Mesenchymal stem cell (in vitro differentiated cells and primary cell): Measurements from ENCODE around the gene PLCL1.

Experiments
- DNase-seq: peaks from one replicate; pipeline ENCODE4 v3.0.0-alpha.2; 2013
- H2AFZ ChIP-seq: one replicate; pipeline ENCODE4 v1.6.1; 2013; ENCODE audit warnings: low read depth, mild to moderate bottlenecking, control low read depth, inconsistent platforms, low read length, moderate library complexity
- H2AK5ac ChIP-seq: 2 replicates; pipeline ENCODE4 v1.6.1; 2013; ENCODE audit warnings: low read length, moderate library complexity, mild to moderate bottlenecking, inconsistent platforms; ENCODE audit not compliant: severe bottlenecking
- H2BK120ac ChIP-seq: one replicate; pipeline ENCODE4 v1.6.1; 2013; ENCODE audit warnings: low read depth, mild to moderate bottlenecking, inconsistent platforms, low read length, moderate library complexity
- H2BK12ac ChIP-seq, 2 experiments: one replicate each; pipeline ENCODE4 v1.6.1; 2013; ENCODE audit warnings: inconsistent platforms in 2 of 2, low read length in 2 of 2, mild to moderate bottlenecking in 2 of 2, moderate library complexity in 2 of 2, control low read depth in 1 of 2
- H2BK15ac ChIP-seq: one replicate; pipeline ENCODE4 v1.6.1; 2013; ENCODE audit warnings: mild to moderate bottlenecking, low read depth, inconsistent platforms; ENCODE audit not compliant: poor library complexity, severe bottlenecking
- H2BK5ac ChIP-seq: 2 replicates; pipeline ENCODE4 v1.6.1; 2013; ENCODE audit warnings: low read depth, mild to moderate bottlenecking, low read length, control low read depth, inconsistent platforms; ENCODE audit not compliant: poor library complexity, severe bottlenecking
- H3K14ac ChIP-seq, 2 experiments: one replicate each; pipeline ENCODE4 v1.6.1; 2013; ENCODE audit warnings: inconsistent platforms in 2 of 2, low read length in 2 of 2, control low read depth in 1 of 2, mild to moderate bottlenecking in 1 of 2, moderate library complexity in 1 of 2
- H3K18ac ChIP-seq, 2 experiments: one replicate each; pipeline ENCODE4 v1.6.1; 2013; ENCODE audit warnings: inconsistent platforms in 2 of 2, low read length in 2 of 2, control low read depth in 1 of 2, low read depth in 1 of 2, mild to moderate bottlenecking in 1 of 2
- H3K23ac ChIP-seq, 2 experiments: one replicate each; pipeline ENCODE4 v1.6.1; 2013; ENCODE audit warnings: inconsistent platforms in 2 of 2, low read length in 2 of 2, mild to moderate bottlenecking in 2 of 2, moderate library complexity in 2 of 2, control low read depth in 1 of 2
- H3K27ac ChIP-seq: 2 replicates; pipeline ENCODE4 v1.5.1; 2013; ENCODE audit warnings: mild to moderate bottlenecking, moderate library complexity, low read length, control low read depth, inconsistent platforms; ENCODE audit not compliant: poor library complexity, severe bottlenecking
- H3K27me3 ChIP-seq, 2 experiments: 2 replicates each; pipeline versions ENCODE4 v1.6.1 to v1.7.0; 2013; ENCODE audit warnings: low read length in 2 of 2, mild to moderate bottlenecking in 2 of 2, moderate library complexity in 2 of 2, control low read depth in 1 of 2, inconsistent platforms in 1 of 2; ENCODE audit not compliant: control insufficient read depth in 1 of 2, insufficient read depth in 1 of 2
- H3K36me3 ChIP-seq, 2 experiments: 2 replicates each; pipeline versions ENCODE4 v1.6.1 to v1.7.0; 2013; ENCODE audit warnings: low read length in 2 of 2, control low read depth in 1 of 2, inconsistent platforms in 1 of 2, low read depth in 1 of 2, mild to moderate bottlenecking in 1 of 2; ENCODE audit not compliant: insufficient read depth in 2 of 2, control insufficient read depth in 1 of 2
- H3K4ac ChIP-seq, 2 experiments: one replicate each; pipeline ENCODE4 v1.6.1; 2013; ENCODE audit warnings: inconsistent platforms in 2 of 2, low read length in 2 of 2, mild to moderate bottlenecking in 2 of 2, moderate library complexity in 2 of 2, control low read depth in 1 of 2, low read depth in 1 of 2
- H3K4me1 ChIP-seq: 2 replicates; pipeline ENCODE4 v1.6.1; 2013; ENCODE audit warnings: low read depth, low read length, control low read depth; ENCODE audit not compliant: control insufficient read depth, insufficient read depth
- H3K4me2 ChIP-seq: 2 replicates; pipeline ENCODE4 v1.6.1; 2013; ENCODE audit warnings: low read length, mild to moderate bottlenecking, inconsistent platforms; ENCODE audit not compliant: poor library complexity, severe bottlenecking
- H3K4me3 ChIP-seq, 2 experiments: 2 replicates each; pipeline versions ENCODE4 v1.5.1 to v1.7.0; 2013; ENCODE audit warnings: low read length in 2 of 2, mild to moderate bottlenecking in 2 of 2, control low read depth in 1 of 2, low read depth in 1 of 2; ENCODE audit not compliant: insufficient read depth in 1 of 2
- H3K79me1 ChIP-seq: replicated peaks from 2 replicates; pipeline ENCODE4 v1.6.1; 2013; ENCODE audit warnings: mild to moderate bottlenecking, control low read depth, low read length, inconsistent platforms; ENCODE audit not compliant: poor library complexity, severe bottlenecking
- H3K9ac ChIP-seq: 2 replicates; pipeline ENCODE4 v1.7.0; 2013; ENCODE audit warnings: mild to moderate bottlenecking, low read length, moderate library complexity
- H3K9me3 ChIP-seq: 2 replicates; pipeline ENCODE4 v1.7.0; 2013; ENCODE audit warnings: mild to moderate bottlenecking, low read length; ENCODE audit not compliant: control insufficient read depth
- H4K8ac ChIP-seq: one replicate; pipeline ENCODE4 v1.6.1; 2013; ENCODE audit warnings: inconsistent platforms, mild to moderate bottlenecking, low read length, moderate library complexity
- H4K91ac ChIP-seq: one replicate; pipeline ENCODE4 v1.6.1; 2013; ENCODE audit warnings: mild to moderate bottlenecking, low read length, inconsistent platforms
- WGBS: methylation state at CpG from one replicate; pipeline ENCODE4 v1.1.7; 2013; ENCODE audit warnings: mixed read lengths; 5-methylcytosine and 5-hydroxymethylcytosine counted together

PLCL1 gene

GRCh38 chr2:198143793-198144192, 339.4 kb downstream of the PLCL1 start:
- H3K27ac ChIP-seq = no peak overlapping the region
- H2BK15ac ChIP-seq = no peak overlapping the region
- H3K23ac ChIP-seq = no peak overlapping the region
- no peak overlapping the region for H3K9ac ChIP-seq
- no peak overlapping the region for H3K14ac ChIP-seq
- H3K27me3 ChIP-seq = no peaks in the 10 kb centered on the region
- no peaks in the 10 kb centered on the region for H3K79me1 ChIP-seq
- H3K4me2 ChIP-seq = no peak overlapping the region
- 87% methylated on average over 1 of the region's 1 CpG for WGBS
- H3K18ac ChIP-seq = no peak overlapping the region
- H2BK5ac ChIP-seq = no peak overlapping the region
- no peaks in the 10 kb centered on the region for H3K4me1 ChIP-seq
- no peak for DNase-seq
- no peak overlapping the region for H2BK120ac ChIP-seq
- H2AFZ ChIP-seq = no peak overlapping the region
- H3K9me3 ChIP-seq = no peaks in the 10 kb centered on the region
- H3K36me3 ChIP-seq = no peaks in the 10 kb centered on the region
- no peak overlapping the region for H4K91ac ChIP-seq
- no peak overlapping the region for H4K8ac ChIP-seq
- H2AK5ac ChIP-seq = no peak overlapping the region
- H3K4me3 ChIP-seq = no peak overlapping the region
- no peak overlapping the region for H2BK12ac ChIP-seq
- H3K4ac ChIP-seq = no peak overlapping the region

- no peak overlapping the region for H4K91ac ChIP-seq
- no peak overlapping the region for H3K18ac ChIP-seq
- 66% methylated on average over 3 of the region's 3 CpGs for WGBS
- H3K4me3 ChIP-seq = no peak overlapping the region
- no peak overlapping the region for H3K4me2 ChIP-seq
- H3K27ac ChIP-seq = no peak overlapping the region
- no peak overlapping the region for H2BK120ac ChIP-seq
- no peak overlapping the region for H4K8ac ChIP-seq
- H3K4me1 ChIP-seq = no peaks in the 10 kb centered on the region
- H2BK15ac ChIP-seq = no peak overlapping the region
- no peak overlapping the region for H2AK5ac ChIP-seq
- H2BK12ac ChIP-seq = no peak overlapping the region
- no peaks in the 10 kb centered on the region for H3K9me3 ChIP-seq
- no peak overlapping the region for H3K14ac ChIP-seq
- no peaks in the 10 kb centered on the region for H3K36me3 ChIP-seq
- H2BK5ac ChIP-seq = no peak overlapping the region
- H3K23ac ChIP-seq = no peak overlapping the region
- no peak for DNase-seq
- H3K9ac ChIP-seq = no peak overlapping the region
- no peaks in the 10 kb centered on the region for H3K27me3 ChIP-seq
- no peak overlapping the region for H3K4ac ChIP-seq
- H2AFZ ChIP-seq = no peak overlapping the region
- H3K79me1 ChIP-seq = no peaks in the 10 kb centered on the region
Measured at GRCh38 chr2:198144660-198145059, 340.3 kb downstream of the PLCL1 start.

DNA sequence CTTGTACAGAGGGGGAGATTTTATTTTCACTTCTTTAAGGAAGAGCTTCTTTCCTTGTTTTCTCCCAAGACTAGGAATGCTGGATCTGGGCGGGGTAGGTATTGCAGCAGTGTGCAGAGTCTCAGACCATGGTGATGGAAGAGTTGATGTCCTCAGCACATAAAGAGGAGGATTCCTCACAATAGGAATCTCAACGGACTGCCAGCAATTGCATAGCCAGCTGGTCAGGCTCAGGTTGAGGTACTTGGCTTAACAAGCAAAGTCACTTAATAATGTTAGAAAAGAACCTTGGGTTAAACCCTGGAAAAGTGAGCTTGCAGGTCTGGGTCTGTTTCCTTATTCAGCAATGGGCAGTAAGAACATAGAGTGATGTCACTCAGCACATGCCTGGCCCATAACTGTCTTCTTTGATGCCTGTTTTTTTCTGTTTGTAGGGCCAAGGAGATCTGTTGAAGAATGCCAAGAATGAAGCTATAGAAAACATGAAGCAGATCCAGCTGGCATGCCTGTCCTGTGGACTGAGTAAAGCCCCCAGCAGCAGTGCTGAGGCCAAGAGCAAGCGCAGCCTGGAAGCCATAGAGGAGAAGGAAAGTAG, 342.1 kb downstream of the PLCL1 start:
- Histone ChIP-seq H4K91ac (no peak overlapping the region), H3K27ac (no peak overlapping the region), H2BK5ac (no peak overlapping the region), H3K79me1 (no peaks in the 10 kb centered on the region), H3K18ac (no peak overlapping the region), H4K8ac (no peak overlapping the region), H3K4me3 (no peak overlapping the region), H3K14ac (no peak overlapping the region), H2AK5ac (no peak overlapping the region), H3K9ac (no peak overlapping the region), H3K4me1 (no peaks in the 10 kb centered on the region), H3K23ac (no peak overlapping the region), H2BK120ac (no peak overlapping the region), H3K4ac (no peak overlapping the region), H3K36me3 (no peaks in the 10 kb centered on the region), H2BK15ac (no peak overlapping the region), H3K4me2 (no peak overlapping the region), H3K9me3 (no peaks in the 10 kb centered on the region), H2BK12ac (no peak overlapping the region), H2AFZ (no peak overlapping the region), H3K27me3 (no peaks in the 10 kb centered on the region)
- 89% methylated on average over 3 of the region's 3 CpGs for WGBS
- DNase-seq = no peak

DNA sequence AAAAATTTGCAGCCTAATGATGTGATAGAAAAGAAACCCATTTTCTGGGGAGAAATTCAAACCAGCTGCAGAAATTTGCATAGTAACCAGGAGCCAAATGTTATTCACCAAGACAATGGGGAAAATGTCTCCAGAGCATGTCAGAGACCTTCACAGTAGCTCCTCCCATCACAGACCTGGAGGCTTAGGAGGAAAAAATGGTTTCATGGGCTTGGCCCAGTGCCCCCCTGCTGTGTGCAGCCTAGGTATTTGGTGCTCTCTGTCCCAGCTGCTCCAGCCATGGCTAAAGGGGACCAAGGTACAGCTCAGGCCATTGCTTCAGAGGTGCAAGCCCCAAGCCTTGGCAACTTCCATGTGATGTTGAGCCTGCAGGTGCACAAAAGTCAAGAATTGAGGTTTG, 352.9 kb downstream of the PLCL1 start:
- no peaks in the 10 kb centered on the region for H3K4me1 ChIP-seq
- no peak overlapping the region for H2BK5ac ChIP-seq
- no peak overlapping the region for H4K8ac ChIP-seq
- H2BK15ac ChIP-seq = no peak overlapping the region
- no peak overlapping the region for H3K9ac ChIP-seq
- H3K79me1 ChIP-seq = no peaks in the 10 kb centered on the region
- H3K18ac ChIP-seq = no peak overlapping the region
- H3K9me3 ChIP-seq = peaks cover 9% of the 10 kb centered on the region
- no peak overlapping the region for H2BK12ac ChIP-seq
- H3K4me3 ChIP-seq = no peak overlapping the region
- no peaks in the 10 kb centered on the region for H3K36me3 ChIP-seq
- H2AFZ ChIP-seq = no peak overlapping the region
- no peak overlapping the region for H3K4ac ChIP-seq
- no peak overlapping the region for H2BK120ac ChIP-seq
- no peak overlapping the region for H3K27ac ChIP-seq
- DNase-seq = no peak
- H3K14ac ChIP-seq = no peak overlapping the region
- H4K91ac ChIP-seq = no peak overlapping the region
- H3K4me2 ChIP-seq = no peak overlapping the region
- no peak overlapping the region for H2AK5ac ChIP-seq
- no peaks in the 10 kb centered on the region for H3K27me3 ChIP-seq
- no peak overlapping the region for H3K23ac ChIP-seq
